Spleen (tissue), 7 donors: Measurements from ENCODE around the gene CDH13.

ENCODE experiments used
- CTCF ChIP-seq, 11 experiments: fragments of 200-600 bp in 7 of 11; fragments of 450-650 bp in 4 of 11; sonication (generic) in 4 of 11; IDR thresholded peaks in 8 of 11; conservative IDR thresholded peaks in 3 of 11; 1 replicate in 7 of 11; 2 replicates in 4 of 11; pipeline versions ENCODE4 v1.4.0 to v1.8.0; 2016 to 2021; ENCODE audit warnings: antibody characterized with exemption in 11 of 11, inconsistent platforms in 4 of 11, mild to moderate bottlenecking in 1 of 11
- POLR2A ChIP-seq, 3 donors: fragments of 450-650 bp; IDR thresholded peaks; one replicate each; pipeline ENCODE4 v1.5.1; 2017; ENCODE audit warnings: antibody characterized with exemption in 3 of 3, mild to moderate bottlenecking in 1 of 3
- POLR2AphosphoS5 ChIP-seq, 3 donors: sonication (generic); formaldehyde crosslinking; IDR thresholded peaks; one replicate each; pipeline ENCODE4 v1.5.1; 2017; ENCODE audit warnings: antibody characterized with exemption in 3 of 3
- donor health status: DM: no; HTN: no; CAD: no; lungs with moderate emphysema.
- donor health status: DM: no; HTN: no; CAD: no.
- donor health status: DM: no; HTN: no; CAD: no.

- TF ChIP-seq CTCF (IDR thresholded peaks at IDR 0.05 in 8 of 11, conservative IDR thresholded peaks at IDR 0.05 in 3 of 11): no peak
- TF ChIP-seq POLR2A (IDR thresholded peaks at IDR 0.05): no peak
- no peak for TF ChIP-seq POLR2AphosphoS5 (IDR thresholded peaks at IDR 0.05)
These were observed 579.1 kb downstream of the CDH13 start for GRCh38 chr16:83205896-83206295.
